Suprapubic skin (tissue), 4 donors: ENCODE results near the gene CAMTA1.

Experiments used
- EP300 ChIP-seq: sonication (generic); formaldehyde crosslinking; IDR thresholded peaks from one replicate; pipeline ENCODE4 v1.6.1; 2017; ENCODE audit warnings: antibody characterized with exemption
- POLR2A ChIP-seq, 2 donors: fragments of 450-650 bp; IDR thresholded peaks; one replicate each; pipeline ENCODE4 v1.6.1; 2017; ENCODE audit warnings: antibody characterized with exemption in 2 of 2, mild to moderate bottlenecking in 2 of 2, moderate library complexity in 2 of 2
- POLR2AphosphoS5 ChIP-seq, 3 donors: sonication (generic); formaldehyde crosslinking; IDR thresholded peaks; one replicate each; pipeline ENCODE4 v1.6.1; 2017; ENCODE audit warnings: antibody characterized with exemption in 3 of 3
- TF ChIP-seq, protein P1 (sequence below), 2 donors: fragments of 200-600 bp in 1 of 2; fragments of 450-650 bp in 1 of 2; sonication (generic) in 1 of 2; IDR thresholded peaks; one replicate each; pipeline ENCODE4 v1.5.1; 2016 to 2019; ENCODE audit warnings: antibody characterized with exemption in 2 of 2, mild to moderate bottlenecking in 1 of 2, moderate library complexity in 1 of 2

- TF ChIP-seq, protein P1, sequence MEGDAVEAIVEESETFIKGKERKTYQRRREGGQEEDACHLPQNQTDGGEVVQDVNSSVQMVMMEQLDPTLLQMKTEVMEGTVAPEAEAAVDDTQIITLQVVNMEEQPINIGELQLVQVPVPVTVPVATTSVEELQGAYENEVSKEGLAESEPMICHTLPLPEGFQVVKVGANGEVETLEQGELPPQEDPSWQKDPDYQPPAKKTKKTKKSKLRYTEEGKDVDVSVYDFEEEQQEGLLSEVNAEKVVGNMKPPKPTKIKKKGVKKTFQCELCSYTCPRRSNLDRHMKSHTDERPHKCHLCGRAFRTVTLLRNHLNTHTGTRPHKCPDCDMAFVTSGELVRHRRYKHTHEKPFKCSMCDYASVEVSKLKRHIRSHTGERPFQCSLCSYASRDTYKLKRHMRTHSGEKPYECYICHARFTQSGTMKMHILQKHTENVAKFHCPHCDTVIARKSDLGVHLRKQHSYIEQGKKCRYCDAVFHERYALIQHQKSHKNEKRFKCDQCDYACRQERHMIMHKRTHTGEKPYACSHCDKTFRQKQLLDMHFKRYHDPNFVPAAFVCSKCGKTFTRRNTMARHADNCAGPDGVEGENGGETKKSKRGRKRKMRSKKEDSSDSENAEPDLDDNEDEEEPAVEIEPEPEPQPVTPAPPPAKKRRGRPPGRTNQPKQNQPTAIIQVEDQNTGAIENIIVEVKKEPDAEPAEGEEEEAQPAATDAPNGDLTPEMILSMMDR (IDR thresholded peaks at IDR 0.05) = no peak
- no peak for TF ChIP-seq POLR2A (IDR thresholded peaks at IDR 0.05)
- TF ChIP-seq EP300 = no peak
- TF ChIP-seq POLR2AphosphoS5 (IDR thresholded peaks at IDR 0.05) = no peak
Measured at GRCh38 chr1:6950001-6950765, 164.9 kb downstream of the CAMTA1 start.
